HG03060 (cell line): ENCODE measurements around the gene UBE2L3.

Experiments used
- ATAC-seq: cut with Tn5 transposase; IDR thresholded peaks from one replicate; pipeline ENCODE4 v1.9.1; 2021; ENCODE audit warnings: low read depth, moderate number of reproducible peaks; ENCODE audit not compliant: unreplicated experiment

Gene UBE2L3

DNA sequence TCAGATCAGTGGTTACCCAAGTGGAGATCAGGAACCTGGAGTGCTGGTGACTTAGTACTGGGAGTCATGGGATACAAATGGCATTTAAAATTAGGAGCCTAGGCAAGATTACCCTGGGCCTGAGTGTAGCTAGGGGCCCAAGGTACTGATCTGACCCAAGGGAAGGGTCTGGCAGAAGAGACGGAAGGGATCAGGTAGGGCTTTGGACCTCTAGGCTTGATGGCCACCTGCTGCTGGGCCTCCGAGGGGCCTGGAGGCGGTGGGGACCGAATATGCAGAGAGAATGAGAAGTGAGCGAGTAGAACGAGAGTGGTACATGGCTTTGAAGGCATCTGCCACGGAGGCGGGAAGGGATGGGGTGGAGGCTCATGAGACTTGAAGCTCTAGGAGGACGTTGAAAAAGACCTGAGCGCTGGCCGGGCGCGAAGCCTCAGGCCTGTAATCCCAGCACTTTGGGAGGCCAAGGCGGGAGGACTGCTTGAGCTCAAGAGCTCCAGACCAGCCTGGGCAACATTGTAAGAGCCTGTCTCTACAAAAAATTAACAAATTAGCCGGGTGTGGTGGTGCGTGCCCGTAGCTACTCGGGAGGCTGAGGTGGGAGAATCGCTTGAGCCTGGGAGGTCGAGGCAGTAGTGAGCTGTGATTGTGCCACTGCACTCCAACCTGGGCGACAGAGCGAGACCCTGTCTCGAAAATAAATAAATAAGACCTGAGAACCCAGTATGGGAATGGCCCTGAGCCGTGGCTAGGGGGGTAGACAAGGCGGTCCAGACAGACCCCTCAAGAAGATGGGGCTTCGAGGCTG, 97.7 kb downstream of the UBE2L3 start:
- no peak for ATAC-seq

GRCh38 chr22:21666786-21667185, 99.3 kb downstream of the UBE2L3 start:
- no peak for ATAC-seq

DNA sequence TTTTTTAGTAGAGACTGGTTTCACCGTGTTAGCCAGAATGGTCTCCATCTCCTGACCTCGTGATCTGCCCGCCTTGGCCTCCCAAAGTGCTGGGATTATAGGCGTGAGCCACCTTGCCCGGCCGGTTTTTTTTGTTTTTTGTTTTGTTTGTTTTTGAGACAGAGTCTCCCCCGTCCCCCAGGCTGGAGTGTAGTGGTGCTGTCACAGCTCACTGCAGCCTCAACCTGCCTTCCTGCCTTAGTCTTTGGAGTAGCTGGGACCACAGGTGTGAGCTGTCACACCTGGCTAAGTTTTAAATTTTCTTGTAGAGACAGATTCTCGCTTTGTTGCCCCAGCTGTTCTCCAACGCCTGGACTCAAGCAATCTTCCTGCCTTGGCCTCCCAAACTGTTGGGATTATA, 101.5 kb downstream of the UBE2L3 start:
- ATAC-seq = no peak

GRCh38 chr22:21672107-21672629, 104.7 kb downstream of the UBE2L3 start:
- no peak for ATAC-seq
